ENCODE results near the gene RAPGEF6.
"Not testable (repeated sequence)": the region's sequence is repeated elsewhere in the genome, so short reads cannot be mapped to it uniquely, and the experiment has no call there.

GRCh38 chr5:131380238-131380637, 254.8 kb downstream of the RAPGEF6 start:
- not testable (repeated sequence) for TF ChIP-seq CTCF (conservative IDR thresholded peaks at IDR 0.05 in 1 of 2, IDR thresholded peaks at IDR 0.05 in 1 of 2; ENCODE audit: extremely low read depth in 1 of 2, insufficient read depth in 1 of 2, low read depth in 1 of 2, low read length in 2 of 2); EZH2 (IDR thresholded peaks at IDR 0.05; ENCODE audit: borderline replicate concordance, low read length)
